SU-DHL-6 (cell line): ENCODE measurements around the gene HNRNPUL1.

ENCODE experiments used
- CTCF ChIP-seq: fragments of 200-600 bp; sonication (generic); IDR thresholded peaks from one replicate; pipeline ENCODE4 v1.5.1; 2017; ENCODE audit warnings: antibody characterized with exemption, mild to moderate bottlenecking, low read length, moderate library complexity; ENCODE audit not compliant: insufficient read depth, poor library complexity, severe bottlenecking
- EZH2phosphoT487 ChIP-seq: fragments of 200-600 bp; sonication (generic), shearing (Covaris generic); conservative IDR thresholded peaks from 2 replicates; pipeline ENCODE4 v1.6.1; 2018; ENCODE audit warnings: mild to moderate bottlenecking, antibody characterized with exemption, low read length, moderate library complexity, mixed read lengths

GRCh38 chr19:41239363-41239762 is 24.8 kb upstream of the HNRNPUL1 start:
- TF ChIP-seq CTCF (no peak), EZH2phosphoT487 (no peak)
